ENCODE measurements around the gene ZNF428.

- TF ChIP-seq CTCF (IDR thresholded peaks at IDR 0.05; ENCODE audit: insufficient read depth, low read length) (no peak), POLR2AphosphoS5 (IDR thresholded peaks at IDR 0.05; ENCODE audit: low read depth) (no peak), GABPA (IDR thresholded peaks at IDR 0.05; ENCODE audit: low read depth) (no peak), REST (IDR thresholded peaks at IDR 0.05; ENCODE audit: insufficient replicate concordance, low read depth) (no peak), SPI1 (IDR thresholded peaks at IDR 0.05; ENCODE audit: borderline replicate concordance, low read depth) (no peak)
Observed at GRCh38 chr19:43623889-43624670, 4.7 kb upstream of the ZNF428 start.
